C4-2B (cell line): Measurements from ENCODE around the gene FAM193A.

ENCODE experiments used
- H3K27ac ChIP-seq: fragments of 450-650 bp; 2 replicates; pipeline ENCODE4 v1.5.1; 2017
- ZFX ChIP-seq: fragments of 450-650 bp; IDR thresholded peaks from 2 replicates; pipeline ENCODE4 v1.6.1; 2017
- TF ChIP-seq, protein P1 (sequence below): fragments of 450-650 bp; conservative IDR thresholded peaks from 2 replicates; pipeline ENCODE4 v1.5.1; 2017; ENCODE audit warnings: mild to moderate bottlenecking

The FAM193A gene

GRCh38 chr4:2494992-2495391, 41.5 kb upstream of the FAM193A start:
- peak overlapping the region; percentile 78 for H3K27ac ChIP-seq
- TF ChIP-seq, protein P1, sequence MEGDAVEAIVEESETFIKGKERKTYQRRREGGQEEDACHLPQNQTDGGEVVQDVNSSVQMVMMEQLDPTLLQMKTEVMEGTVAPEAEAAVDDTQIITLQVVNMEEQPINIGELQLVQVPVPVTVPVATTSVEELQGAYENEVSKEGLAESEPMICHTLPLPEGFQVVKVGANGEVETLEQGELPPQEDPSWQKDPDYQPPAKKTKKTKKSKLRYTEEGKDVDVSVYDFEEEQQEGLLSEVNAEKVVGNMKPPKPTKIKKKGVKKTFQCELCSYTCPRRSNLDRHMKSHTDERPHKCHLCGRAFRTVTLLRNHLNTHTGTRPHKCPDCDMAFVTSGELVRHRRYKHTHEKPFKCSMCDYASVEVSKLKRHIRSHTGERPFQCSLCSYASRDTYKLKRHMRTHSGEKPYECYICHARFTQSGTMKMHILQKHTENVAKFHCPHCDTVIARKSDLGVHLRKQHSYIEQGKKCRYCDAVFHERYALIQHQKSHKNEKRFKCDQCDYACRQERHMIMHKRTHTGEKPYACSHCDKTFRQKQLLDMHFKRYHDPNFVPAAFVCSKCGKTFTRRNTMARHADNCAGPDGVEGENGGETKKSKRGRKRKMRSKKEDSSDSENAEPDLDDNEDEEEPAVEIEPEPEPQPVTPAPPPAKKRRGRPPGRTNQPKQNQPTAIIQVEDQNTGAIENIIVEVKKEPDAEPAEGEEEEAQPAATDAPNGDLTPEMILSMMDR: no peak
- TF ChIP-seq ZFX: no peak

DNA sequence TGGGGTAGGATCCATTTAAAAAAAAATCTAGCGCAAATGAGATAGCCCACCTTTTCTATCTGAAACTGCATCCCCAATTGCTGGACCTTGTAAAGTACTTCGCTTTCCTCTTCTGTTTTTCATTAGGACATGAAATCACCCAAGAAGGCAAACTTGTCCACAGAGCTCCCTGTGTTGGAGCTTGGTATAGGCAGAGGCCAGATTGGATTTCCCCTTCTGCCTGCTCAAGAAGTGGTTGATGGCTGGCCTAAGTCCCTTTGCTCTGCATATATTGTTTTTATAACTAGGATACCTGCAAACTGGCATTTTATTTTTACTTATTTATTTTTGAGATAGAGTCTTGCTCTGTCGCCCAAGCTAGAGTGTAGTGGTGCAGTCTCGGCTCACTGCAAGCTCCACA, 39.1 kb upstream of the FAM193A start:
- H3K27ac ChIP-seq: no peak overlapping the region

GRCh38 chr4:2497931-2498330, 38.5 kb upstream of the FAM193A start:
- H3K27ac ChIP-seq: no peak overlapping the region
- TF ChIP-seq ZFX: no peak
- TF ChIP-seq, protein P1: no peak

More for the DNA sequence above, 39.1 kb upstream of the FAM193A start:
- no peak for TF ChIP-seq ZFX
- TF ChIP-seq, protein P1: no peak

- TF ChIP-seq ZFX: no peak
- TF ChIP-seq, protein P1: no peak
- H3K27ac ChIP-seq: no peak overlapping the region
Measured at GRCh38 chr4:2500547-2500946, 35.9 kb upstream of the FAM193A start.

DNA sequence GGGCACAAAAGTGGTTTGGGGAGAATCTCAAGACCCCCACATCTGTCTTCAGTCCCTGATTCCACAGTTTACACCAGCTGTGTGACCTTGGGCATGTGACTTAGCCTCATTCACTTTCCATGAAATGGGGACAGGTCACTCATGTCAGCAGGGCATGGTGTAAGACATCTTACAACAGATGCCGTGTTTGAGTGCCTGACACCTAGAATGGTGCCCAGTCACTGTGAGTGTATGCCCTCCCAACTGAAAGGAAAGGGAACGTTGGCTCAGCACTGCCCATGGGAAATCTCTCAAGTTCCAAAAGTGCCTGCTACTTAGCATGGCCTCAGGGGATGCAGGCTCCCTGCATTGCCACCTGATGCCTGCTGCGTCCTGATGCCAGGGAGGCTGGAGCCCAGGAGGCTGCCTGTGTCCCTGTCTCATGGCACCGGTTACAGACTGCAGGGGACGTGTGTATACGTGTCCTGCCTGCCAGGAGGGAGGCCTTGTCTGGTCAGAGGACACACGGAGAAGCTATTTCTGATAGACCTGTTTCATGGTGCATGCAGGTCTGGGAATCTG, 35.3 kb upstream of the FAM193A start:
- 0 out of 2 replicates have a peak overlapping the region, but pooled peaks have one; percentile 1 for H3K27ac ChIP-seq
- no peak for TF ChIP-seq ZFX
- TF ChIP-seq, protein P1: no peak

GRCh38 chr4:2503809-2504208, 32.6 kb upstream of the FAM193A start:
- TF ChIP-seq, protein P1: no peak
- no peak for TF ChIP-seq ZFX
- H3K27ac ChIP-seq: no peak overlapping the region

GRCh38 chr4:2507259-2507658, 29.2 kb upstream of the FAM193A start:
- H3K27ac ChIP-seq: no peak overlapping the region
- TF ChIP-seq, protein P1: no peak
- TF ChIP-seq ZFX: no peak
